ENCODE data around the gene ETNK1. TPM values are rescaled to one million over a fixed set of nuclear protein-coding genes. Genes with fewer than 3 reads are reported as not detected.

Gene ETNK1
- total RNA-seq, 1 experiment from 2014 or later: 70.1 TPM

DNA sequence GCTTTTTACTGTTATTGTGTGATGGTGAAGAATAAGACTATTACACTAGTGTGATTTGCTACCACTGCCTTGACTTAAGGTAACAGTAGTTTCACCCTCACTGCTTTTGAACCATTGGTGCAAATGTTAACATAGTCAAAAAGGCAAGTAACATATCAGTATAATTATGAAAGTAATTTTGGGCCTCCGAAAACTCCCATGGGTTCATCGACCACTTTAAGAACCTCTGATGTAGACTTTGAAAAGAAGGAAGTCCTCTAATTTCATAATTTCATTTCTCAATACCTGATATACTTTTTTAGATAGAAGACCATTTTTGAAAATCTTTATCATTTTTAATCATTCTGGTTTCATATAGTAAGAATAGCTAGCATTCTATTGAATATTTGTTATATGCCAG, 57.7 kb downstream of the ETNK1 start:
- H3K23me2 ChIP-seq (ENCODE audit: insufficient read length, low read depth, low read length, poor library complexity, severe bottlenecking): no peaks in the 10 kb centered on the region
- H3K4me1 ChIP-seq (ENCODE audit: insufficient read depth, low read length): no peaks in the 10 kb centered on the region
- H3K18ac ChIP-seq (ENCODE audit: insufficient read length, low read depth, low read length): no peak overlapping the region
- H3T11ph ChIP-seq (ENCODE audit: low read length): no peak overlapping the region
- no peaks in the 10 kb centered on the region for H3K79me1 ChIP-seq (ENCODE audit: insufficient read depth, low read depth, low read length, poor library complexity, severe bottlenecking)
- H3K56ac ChIP-seq (ENCODE audit: insufficient read length, low read depth, low read length): no peak overlapping the region
- Mint-ChIP-seq H3K27me3 (ENCODE audit: low read depth) (no peaks in the 10 kb centered on the region), H3K36me3 (ENCODE audit: insufficient read depth in 1 of 3, low read depth in 3 of 3) (peaks cover 23 to 42% (median 38%) of the 10 kb centered on the region in 3 experiments; a peak in 6 of 7 replicates), H3K9me3 (no peaks in the 10 kb centered on the region), H3K4me3 (no peak overlapping the region), H3K27ac (no peak overlapping the region), H3K4me1 (peaks cover 2 to 3% of the 10 kb centered on the region in 2 experiments; a peak in 1 of 4 replicates)
- no peak overlapping the region for H3K9ac ChIP-seq (ENCODE audit: extremely low read depth, insufficient read length, low read length)
- H4K20me1 ChIP-seq (ENCODE audit: control insufficient read depth, insufficient read depth, insufficient read length): no peaks in the 10 kb centered on the region
- no CpG with 5 or more reads among the region's 2 CpGs for WGBS (ENCODE audit: extremely low coverage, insufficient read length, low lambda C conversion rate)
- H2BK120ac ChIP-seq (ENCODE audit: low read depth, low read length, poor library complexity, severe bottlenecking): no peak overlapping the region
- TF ChIP-seq, protein P1, sequence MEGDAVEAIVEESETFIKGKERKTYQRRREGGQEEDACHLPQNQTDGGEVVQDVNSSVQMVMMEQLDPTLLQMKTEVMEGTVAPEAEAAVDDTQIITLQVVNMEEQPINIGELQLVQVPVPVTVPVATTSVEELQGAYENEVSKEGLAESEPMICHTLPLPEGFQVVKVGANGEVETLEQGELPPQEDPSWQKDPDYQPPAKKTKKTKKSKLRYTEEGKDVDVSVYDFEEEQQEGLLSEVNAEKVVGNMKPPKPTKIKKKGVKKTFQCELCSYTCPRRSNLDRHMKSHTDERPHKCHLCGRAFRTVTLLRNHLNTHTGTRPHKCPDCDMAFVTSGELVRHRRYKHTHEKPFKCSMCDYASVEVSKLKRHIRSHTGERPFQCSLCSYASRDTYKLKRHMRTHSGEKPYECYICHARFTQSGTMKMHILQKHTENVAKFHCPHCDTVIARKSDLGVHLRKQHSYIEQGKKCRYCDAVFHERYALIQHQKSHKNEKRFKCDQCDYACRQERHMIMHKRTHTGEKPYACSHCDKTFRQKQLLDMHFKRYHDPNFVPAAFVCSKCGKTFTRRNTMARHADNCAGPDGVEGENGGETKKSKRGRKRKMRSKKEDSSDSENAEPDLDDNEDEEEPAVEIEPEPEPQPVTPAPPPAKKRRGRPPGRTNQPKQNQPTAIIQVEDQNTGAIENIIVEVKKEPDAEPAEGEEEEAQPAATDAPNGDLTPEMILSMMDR (conservative IDR thresholded peaks at IDR 0.05): no peak
- H3K14ac ChIP-seq (ENCODE audit: insufficient read depth, low read length): no peak overlapping the region
- H2BK20ac ChIP-seq (ENCODE audit: low read depth, low read length, poor library complexity, severe bottlenecking): no peak overlapping the region
- no peak overlapping the region for H2AFZ ChIP-seq (ENCODE audit: low read length)
- H3K27ac ChIP-seq (ENCODE audit: insufficient read length, low read depth, low read length): no peak overlapping the region
- H2BK15ac ChIP-seq (ENCODE audit: low read depth, low read length): no peak overlapping the region
- H2AK5ac ChIP-seq (ENCODE audit: insufficient read length, low read length): no peak overlapping the region
- H4K8ac ChIP-seq (replicated peaks; ENCODE audit: insufficient read length, low read depth, low read length): no peak overlapping the region
- no peak overlapping the region for H2BK12ac ChIP-seq (ENCODE audit: insufficient read length, low read depth, low read length)
- no peaks in the 10 kb centered on the region for H3K9me3 ChIP-seq (ENCODE audit: control insufficient read depth, low read depth, low read length)
- no peaks in the 10 kb centered on the region for H3K79me2 ChIP-seq (ENCODE audit: insufficient read depth, low read length)
- no peak overlapping the region for H4K5ac ChIP-seq (ENCODE audit: insufficient read length, low read depth, low read length)
- H3K27me3 ChIP-seq (ENCODE audit: insufficient read depth, low read length): no peaks in the 10 kb centered on the region
- no peak overlapping the region for H3K23ac ChIP-seq (ENCODE audit: insufficient read length, low read depth, low read length)
- no peak overlapping the region for H4K91ac ChIP-seq (ENCODE audit: insufficient read length, low read depth, low read length)
- DNase-seq: no peak
- no peak overlapping the region for H2BK5ac ChIP-seq (ENCODE audit: insufficient read length, low read length)
- H3K4ac ChIP-seq (ENCODE audit: low read depth, low read length): no peak overlapping the region
- H3K4me2 ChIP-seq (ENCODE audit: insufficient read depth, insufficient read length, low read length): no peak overlapping the region
